Frontal cortex (tissue), 4 donors: Measurements from ENCODE around the gene BMPR1B. TPM values are rescaled to one million over a fixed set of nuclear protein-coding genes. Genes with fewer than 3 reads are reported as not detected.

Source experiments
- DNase-seq, 2 donors: peaks; one replicate each; pipeline ENCODE4 v3.0.0; 2012; ENCODE audit warnings: low spot score in 2 of 2
- FAIRE-seq: peaks from 2 replicates; lab custom pipeline; 2012; peaks lifted over from hg19 to GRCh38; lab: Jason Lieb, UNC
- total RNA-seq: library from RNA; depleted of rRNA; stranded (reverse); fragments of >200 nt; gene quantifications from one replicate; pipeline ENCODE4 v1.2.3, GENCODE V29; 2014
- donor health status: control.
- donor health status: control.
- donor health status: control.

BMPR1B gene
- total RNA-seq, 1 donor from 2014 or later, result 8.2 TPM

DNA sequence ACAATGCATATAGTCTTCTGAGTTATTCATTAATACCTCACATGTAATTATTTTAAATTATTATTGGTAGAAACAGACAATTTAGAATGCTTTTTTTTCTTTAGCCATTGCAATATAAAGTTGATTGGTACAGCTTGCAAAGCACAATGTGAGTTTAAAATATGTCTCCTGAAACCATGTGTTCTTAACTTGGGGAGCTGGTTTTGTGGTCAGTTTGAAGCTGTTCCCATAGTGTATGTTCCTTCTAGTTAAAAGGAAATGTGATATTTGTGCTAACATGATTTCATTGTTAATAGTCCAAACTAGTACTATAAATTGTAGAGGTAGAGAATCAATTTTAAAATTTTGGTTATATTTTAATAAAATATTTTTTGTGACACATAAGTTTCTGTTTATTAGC, 247.2 kb downstream of the BMPR1B start:
- FAIRE-seq, result no peak
- DNase-seq, result no peak

DNA sequence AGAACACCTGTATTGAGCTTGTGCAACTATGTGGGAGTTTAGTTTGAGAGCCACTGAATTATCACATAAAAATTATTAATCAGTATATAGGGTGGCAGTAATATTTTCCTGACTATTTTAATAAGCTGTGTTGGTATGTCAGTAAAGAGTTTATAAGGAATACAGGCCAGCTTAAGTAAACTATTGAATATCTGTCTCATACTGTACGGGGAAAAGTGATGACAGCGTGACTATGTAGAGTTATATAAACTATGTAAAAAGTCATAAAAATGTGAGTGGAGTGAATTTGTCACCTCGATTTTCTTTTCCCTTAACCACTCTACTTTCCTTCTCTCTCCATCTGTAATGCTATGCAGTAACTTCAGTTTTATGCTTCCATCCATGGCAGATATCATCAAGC, 250.2 kb downstream of the BMPR1B start:
- DNase-seq (no peak), FAIRE-seq (no peak)

DNA sequence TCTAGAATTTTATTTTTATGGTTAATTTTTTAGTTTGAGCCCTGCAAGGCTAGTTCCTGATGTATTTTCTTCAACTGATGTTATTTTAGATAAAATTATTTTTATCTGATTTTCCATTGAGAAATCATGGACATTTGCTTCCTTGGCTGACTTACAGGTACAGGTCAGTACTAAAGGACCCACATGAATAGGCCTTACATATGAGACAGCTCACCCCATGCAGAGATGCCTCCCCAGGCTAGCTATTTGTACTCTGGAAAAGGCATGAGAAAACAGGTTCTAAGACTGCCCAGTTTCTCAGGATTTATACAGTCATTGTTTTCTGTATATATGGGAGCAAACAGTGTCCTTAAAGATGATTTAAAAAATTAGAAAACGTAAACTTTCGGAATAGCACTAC, 255.5 kb downstream of the BMPR1B start:
- no peak for FAIRE-seq
- DNase-seq, result no peak

DNA sequence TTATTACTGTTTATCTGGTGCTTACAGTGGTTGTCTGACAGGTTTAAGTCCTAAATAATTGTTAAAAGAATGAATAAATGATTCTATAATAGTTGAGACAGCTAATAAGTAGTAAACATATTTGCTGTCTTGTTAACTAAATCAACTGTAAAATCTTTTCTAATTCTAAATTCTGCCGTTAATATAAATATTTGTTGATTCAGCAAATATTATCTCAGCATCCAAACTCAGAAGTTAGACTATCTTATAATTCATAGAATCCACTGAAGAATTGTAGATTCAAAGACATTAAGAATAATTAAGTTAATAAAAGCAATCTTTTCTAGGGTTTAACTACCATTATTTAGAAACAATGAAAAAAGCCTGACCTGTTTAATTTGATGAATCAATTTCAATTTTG, 256.3 kb downstream of the BMPR1B start:
- DNase-seq, result no peak

DNA sequence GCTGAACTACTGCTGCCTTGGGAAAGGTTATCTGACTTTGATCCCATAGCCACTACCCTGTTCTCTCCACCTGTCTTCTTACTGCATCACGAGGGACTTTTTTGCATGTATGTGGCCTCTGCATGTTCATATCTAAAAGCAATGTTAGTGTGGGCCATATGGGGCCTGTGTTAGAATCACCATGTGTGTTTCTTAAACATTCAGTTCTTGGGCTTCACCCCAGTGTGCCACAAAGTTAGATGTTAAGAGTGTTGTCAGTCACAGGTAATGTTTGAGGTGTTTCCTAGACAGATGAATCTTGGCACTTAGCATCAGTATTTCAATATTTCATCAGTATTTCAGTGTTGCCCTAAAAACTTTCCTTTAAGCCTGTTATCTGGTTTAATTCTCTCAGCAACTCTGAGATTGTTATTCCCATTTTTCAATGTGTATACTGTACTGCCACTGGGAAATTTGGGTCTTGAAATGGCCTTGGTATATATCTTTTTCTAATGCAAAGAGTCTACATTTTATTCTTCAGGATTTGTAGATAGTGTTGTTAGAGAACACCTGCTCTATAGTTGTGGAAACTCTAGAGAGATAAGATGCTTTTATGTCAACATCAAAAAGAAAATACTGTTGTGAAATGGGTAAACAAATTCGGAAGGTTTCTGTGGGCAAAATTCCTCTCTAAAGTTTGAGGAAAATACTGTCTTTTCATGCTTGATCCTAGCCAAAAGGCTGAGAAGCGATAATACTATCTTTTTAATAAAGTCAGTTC, 259.7 kb downstream of the BMPR1B start:
- FAIRE-seq, result no peak
- DNase-seq, result no peak

More for the DNA sequence above, 256.3 kb downstream of the BMPR1B start:
- FAIRE-seq, result no peak

DNA sequence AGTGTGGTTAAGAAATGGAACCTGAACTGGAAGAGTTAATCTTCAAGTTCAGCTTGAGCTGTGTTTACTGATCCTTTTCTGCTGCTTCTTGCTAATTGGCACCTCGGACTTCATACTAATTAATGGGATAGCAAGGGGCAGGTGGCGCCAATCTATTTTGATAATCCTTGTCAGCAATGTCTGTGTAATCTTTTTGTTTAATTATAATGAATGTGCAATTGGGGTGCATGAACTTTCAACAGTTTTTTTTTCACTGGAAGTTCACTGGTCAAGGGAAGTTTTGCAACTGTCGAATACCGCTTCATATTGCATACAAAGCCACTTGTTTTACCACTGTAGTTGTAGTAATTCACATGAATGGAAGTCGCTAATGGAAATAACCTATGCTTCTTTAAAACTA, 261.0 kb downstream of the BMPR1B start:
- no peak for FAIRE-seq

DNA sequence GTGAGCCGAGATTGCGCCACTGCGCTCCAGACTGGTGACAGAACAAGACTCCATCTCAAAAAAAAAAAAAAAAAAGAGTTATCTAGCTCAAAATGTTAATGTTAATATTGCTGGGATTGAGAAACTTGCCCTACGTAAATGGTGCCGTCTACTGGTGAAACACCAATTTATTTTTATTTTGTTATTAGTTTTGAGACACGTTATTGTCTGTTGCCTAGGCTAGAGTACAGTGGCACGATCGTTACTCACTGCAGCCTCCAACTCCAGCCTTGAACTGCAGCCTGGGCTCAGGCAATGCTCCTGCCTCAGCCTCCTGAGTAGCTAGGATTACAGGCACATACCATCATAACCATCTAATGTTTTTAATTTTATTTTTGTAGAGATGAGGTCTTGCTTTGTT, 262.8 kb downstream of the BMPR1B start:
- FAIRE-seq (no peak), DNase-seq (no peak)

More for the DNA sequence above, 261.0 kb downstream of the BMPR1B start:
- no peak for DNase-seq

DNA sequence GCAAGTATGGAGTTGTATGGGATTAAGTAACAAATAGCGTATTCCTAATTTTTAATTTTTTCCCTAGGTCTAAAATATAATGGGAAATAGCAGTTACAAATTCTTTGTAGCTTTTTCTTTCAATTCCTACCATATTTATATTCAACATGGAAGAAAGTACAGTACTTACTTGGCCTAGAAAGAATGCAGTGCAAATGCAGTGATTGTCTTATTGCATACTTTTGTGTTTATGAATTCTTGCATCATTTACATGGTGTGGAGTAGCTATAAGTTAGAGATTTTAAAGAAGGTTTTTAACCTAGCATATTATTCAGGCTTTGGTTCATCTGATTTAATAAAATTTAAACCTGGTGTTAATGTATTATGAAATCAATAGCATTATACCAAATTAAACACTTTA, 263.3 kb downstream of the BMPR1B start:
- no peak for FAIRE-seq

DNA sequence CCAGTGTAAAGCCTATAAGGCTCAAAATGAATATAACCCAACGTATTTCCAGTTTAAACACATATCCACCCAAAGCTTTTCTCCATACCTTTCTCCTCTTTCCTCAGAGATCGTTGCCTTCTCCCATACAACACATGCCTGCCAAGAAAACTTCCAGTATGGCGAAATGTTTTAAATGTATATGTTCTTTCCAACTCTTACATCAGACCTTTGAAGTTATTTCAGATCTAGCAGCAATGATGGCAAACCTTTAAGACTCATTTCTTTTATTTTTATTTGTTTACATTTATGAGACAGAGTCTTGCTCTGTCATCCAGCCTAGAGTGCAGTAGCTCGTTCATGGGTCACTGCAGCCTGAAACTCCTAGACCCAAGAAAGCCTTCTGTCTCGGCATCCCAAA, 265.4 kb downstream of the BMPR1B start:
- FAIRE-seq (no peak), DNase-seq (no peak)

More for the DNA sequence above, 263.3 kb downstream of the BMPR1B start:
- no peak for DNase-seq

DNA sequence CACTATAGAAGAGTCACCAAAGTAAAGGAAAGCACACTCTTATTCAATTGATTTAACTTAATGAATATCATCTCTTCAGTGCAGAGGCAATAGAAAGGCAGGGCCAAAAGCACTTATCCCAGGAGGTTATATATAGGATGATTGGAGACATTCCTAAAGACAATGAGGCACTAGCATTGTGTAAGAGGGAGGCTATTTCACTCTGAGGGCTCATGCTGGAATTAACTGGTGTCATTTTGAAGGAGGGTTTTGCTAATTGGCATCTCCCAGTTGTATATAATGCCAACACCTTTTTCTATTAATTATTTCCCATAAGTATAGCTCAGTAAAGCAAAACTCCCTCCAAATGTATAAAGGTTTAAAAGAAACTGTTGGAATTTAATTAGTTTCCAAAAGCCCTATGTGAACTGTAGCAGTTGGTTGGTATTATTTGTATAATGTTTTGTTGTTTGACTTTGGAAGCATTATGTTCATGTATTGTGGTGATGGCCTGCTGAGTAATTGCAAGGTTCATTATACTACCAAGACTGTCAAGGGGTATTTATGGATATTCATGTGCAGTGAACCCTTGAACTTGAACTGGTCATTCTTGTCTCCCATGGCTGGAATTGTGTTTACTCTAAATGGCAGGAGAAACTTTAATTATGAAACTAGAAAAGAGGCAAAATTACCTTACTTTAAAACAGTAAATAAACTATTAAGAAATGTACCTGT, 270.3 kb downstream of the BMPR1B start:
- no peak for FAIRE-seq
- no peak for DNase-seq

DNA sequence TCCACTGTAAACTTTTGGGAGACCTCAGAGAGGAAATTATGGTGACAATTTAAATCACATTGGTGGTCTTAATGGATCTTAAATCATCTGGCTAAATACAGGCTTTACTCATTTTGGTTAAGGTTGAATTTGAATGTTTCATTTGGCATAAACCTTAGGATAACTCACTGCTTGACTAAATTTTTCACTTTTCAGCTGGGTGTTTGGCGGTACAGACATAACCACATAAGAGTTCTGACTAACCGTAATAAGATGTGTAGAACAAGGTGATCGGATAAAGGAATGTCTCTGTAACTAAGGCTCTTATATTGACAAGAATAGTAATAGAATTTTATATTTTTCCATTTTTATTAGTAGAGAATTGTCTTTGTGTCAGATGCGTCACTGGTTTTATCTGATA, 281.0 kb downstream of the BMPR1B start:
- DNase-seq, result no peak
- FAIRE-seq, result no peak

DNA sequence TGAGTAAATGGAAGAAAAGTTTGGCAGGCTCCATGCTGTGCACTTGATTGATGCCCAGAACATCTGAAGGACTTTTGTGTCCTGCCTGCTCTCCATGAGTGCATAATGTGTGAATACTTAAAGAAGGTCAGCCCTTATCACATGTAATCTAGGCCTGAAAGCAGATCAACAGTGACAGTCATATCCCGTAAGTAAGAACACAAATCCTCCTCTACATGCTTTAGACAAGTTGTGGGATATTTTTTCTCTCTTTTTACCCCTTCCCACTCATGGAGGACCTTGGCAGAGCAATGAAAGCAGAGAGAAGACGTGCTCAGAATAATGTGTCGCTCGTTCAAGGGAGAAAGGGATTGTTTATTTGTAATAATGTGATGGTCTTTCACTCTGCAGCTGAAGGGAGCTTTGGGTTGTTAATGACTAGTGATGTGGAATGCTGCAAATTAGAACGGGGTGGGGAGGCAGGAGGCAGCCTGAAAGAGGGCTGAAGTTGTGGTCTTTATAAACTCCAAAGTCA, 286.6 kb downstream of the BMPR1B start:
- FAIRE-seq, result no peak
- DNase-seq, result peak in 1 of 2 donors; percentile 5

DNA sequence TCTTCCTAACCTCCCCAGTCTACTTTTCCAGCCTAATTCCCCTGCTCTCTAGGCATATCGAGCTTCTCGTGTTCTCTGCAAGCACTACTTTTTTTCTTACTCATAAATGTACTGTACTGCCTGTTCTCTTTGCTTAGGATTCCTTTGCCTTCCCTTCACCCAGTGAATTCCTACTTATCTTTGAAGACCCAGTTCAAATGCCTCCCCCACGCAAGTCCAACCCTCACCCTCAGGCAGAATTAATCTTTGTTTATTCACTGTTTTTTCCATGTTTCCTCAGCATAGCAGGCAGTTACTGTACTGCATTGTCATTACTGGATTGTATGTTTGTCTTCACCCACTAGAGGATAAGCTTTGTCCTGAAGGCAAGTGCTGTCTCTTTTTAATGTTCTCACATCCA, 287.7 kb downstream of the BMPR1B start:
- no peak for FAIRE-seq
- no peak for DNase-seq

DNA sequence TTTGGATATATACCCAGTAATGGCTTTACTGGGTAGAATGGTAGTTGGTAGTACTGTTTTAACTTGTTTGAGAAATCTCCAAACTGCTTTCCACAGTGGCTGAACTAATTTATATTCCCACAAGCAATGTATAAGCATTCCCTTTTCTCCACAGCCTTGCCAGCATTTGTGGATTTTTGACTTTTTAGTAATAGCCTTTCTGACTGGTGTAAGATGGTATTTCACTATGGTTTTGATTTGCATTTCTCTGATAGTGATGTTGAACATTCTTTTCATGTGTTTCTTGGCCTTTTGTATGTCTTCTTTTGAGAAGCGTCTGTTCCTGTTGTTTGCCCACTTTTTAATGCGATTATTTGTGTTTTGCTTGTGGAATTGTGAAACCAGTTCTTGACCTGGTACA, 290.5 kb downstream of the BMPR1B start:
- no peak for FAIRE-seq

DNA sequence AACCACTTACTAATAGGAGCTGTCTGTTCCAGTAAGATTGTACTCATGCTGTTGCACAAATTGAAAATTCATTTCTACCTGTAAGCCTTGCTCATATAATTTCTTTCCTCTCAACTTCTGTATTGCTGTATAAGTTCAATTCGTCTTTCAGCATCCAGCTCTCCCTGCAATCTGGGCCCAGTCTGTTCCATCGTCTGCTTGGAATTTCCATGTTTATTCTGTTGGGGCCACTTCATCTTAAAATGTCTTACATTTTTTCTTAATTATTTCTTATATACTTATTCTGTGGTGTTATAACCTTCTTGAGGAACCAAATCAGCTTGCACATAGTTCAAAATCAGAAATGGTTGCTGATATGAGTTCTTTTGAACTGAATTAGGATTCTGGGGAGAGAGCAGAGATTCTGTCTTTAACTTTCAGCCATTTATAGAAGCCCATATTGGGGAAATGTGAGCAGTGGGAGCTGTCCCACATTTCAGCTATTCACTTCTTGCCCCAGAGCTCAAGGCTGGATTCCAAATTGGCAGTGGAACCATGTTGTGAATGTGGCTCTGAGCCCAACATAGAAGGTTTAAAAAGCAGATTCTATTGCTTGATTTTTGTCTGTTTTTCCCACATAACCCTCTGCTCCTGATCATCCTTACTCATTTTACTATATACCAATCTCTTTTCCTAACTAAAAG, 291.9 kb downstream of the BMPR1B start:
- DNase-seq (no peak), FAIRE-seq (no peak)

More for the DNA sequence above, 290.5 kb downstream of the BMPR1B start:
- DNase-seq, result no peak

DNA sequence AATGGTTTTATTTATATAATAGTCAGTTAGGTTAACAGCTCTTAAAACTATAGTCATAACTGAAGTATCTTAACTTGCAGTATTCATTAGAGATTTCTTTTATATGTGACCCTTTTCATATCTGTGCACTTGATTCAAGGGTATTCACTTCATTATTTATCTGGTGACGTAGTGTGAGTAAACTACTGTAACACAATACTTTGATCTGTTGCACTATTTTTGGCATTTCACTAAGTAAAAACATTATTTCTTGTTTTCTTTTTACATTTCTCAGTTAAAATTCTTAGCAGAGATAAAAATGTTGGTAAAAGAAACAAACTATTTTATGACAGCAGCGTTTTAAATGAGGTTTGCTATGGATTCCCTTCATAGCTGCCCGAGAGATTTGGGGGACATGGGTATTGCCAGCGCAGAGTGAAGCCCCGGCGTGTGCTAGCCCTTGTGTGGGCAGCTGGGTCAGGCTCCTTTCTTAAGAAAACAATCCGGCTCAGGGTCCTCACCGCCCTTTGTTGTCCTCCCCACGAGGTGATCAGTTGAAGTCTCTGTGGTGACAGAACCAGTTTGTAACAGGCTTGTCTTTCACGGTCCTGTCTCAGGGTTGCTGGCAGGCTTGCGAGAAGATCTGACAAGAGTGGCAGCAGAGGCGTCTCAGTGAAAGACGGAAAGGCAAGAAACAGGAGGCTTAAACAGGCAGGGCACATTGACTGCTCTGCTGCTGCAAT, 293.4 kb downstream of the BMPR1B start:
- DNase-seq (no peak), FAIRE-seq (no peak)

DNA sequence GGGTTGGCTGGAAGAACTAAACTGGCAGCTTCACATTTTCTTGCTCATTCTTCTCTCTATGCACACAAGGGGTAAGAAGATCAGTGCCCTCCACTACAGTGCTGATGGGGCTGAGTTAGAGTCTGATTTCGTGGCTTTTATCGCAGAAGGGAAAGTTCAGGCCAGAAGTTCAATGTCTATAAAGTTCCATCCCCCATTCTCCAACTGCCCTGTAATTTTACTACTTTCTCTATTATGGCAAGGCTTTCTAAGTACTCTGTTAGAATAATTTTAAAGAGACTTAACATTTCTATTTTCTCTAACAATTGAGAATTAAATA, 293.9 kb downstream of the BMPR1B start:
- FAIRE-seq, result no peak
- no peak for DNase-seq

DNA sequence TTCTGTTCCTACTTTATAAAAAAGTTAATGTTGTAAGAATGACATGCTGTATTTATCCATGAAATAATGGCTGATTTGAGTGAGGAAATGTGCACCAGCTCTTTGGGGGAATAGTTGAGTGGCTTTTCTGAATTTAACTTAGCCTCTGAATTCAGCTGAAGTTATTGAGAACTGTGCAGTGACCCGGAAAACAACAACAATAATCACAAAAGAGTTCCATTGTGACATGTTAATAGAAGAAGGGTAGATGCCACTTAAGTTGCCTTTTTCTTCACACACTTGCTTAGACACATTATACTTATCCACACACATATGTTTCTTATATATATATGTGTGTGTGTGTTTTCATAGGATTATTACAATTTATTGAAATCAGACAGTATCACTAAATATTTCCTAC, 301.2 kb downstream of the BMPR1B start:
- no peak for FAIRE-seq
- DNase-seq, result no peak

DNA sequence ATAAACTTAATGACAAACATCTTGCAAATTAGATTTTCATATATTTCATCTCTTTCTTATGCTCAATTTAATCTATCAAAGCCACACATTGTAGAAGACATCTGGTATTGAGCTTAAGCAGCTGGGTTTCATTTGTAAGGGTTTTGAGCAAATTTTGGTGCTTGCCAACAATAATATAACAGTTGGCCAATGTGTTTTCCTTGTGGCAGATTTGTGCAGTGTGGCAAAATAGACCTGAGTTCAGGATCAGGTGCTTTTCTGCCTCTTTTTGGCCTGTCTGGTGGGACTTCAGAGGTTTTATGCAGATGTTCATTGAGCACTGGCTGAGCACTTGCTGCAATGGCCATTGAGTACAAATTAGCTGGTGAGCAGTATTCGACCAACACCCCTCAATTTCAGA, 301.9 kb downstream of the BMPR1B start:
- FAIRE-seq (no peak), DNase-seq (no peak)

DNA sequence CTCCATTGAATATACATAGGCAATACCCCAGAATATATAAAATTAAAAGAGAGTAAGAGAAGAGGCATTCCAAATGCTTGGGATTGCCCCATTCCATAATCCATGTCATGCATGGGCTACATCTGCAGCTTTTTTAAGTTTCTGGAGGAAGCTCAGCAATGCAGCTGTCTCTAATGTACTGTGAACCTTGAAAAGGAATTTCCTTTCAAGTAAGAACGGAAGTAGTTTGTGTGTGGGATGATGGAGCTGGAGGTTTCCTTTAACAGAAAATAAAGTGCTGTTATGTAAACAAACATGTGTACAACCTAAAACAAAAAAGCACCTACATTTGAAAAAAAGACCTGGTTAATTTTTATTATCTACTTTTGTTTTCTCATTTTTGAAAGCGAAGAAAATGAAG, 303.5 kb downstream of the BMPR1B start:
- FAIRE-seq, result no peak
- DNase-seq, result no peak
